Measurements from ENCODE around the gene RNF208.
A peak's percentile ranks its signal among the peaks of the same experiment; 100 is the strongest.

The RNF208 gene

DNA sequence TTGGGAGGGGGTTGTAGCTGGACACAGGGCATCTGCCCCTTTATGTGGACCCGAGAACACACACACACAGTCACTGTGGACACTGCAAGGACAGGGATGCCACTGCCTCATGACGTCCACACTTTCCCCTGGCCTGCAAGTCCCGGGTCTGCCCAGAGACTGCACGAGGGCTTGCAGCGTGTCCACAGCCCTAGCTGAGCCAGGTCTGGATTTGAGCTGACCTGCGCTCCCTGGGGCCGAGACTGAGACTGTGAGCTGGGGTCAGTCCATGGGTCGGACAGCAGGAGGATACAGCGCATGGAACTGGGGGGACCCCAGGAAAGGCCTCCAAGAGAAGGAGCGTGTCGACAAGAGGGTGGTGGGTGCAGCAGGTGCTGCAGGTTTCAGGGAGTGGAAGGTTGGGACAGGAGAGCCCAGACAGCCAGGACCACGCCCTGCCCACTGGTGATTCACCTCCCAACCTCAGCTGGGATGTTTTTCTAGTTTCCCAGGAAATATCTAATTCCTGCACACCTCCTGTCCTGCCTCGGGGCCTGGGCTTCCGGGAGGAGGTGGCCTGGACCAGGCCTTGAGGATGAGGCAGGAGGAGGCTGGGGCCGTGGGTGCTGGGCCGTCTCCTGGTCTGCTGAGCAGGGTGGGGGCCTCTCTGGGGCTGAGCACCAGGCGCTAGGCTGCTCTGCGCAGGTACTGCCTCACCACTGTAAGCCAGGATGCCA is 4.5 kb upstream of the RNF208 start:
- DNase-seq: no peak

DNA sequence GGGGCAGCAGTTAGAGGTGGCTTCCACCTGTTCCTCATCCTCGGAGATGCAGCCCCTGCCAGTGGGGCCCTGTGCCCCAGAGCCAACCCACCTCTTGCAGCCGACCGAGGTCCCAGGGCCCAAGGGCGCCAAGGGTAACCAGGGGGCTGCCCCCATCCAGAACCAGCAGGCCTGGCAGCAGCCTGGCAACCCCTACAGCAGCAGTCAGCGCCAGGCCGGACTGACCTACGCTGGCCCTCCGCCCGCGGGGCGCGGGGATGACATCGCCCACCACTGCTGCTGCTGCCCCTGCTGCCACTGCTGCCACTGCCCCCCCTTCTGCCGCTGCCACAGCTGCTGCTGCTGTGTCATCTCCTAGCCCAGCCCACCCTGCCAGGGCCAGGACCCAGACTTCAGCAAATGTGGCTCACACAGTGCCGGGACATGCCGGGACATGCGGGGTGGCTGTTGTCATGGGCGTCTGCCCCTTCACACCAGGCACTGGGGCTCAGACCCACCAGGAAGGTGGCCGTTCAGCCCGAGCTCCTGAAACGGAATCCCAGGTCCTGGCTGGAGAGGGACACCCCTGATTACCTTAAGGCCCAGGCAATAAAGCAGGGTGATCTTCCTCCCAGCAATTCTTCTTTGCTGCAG is 3.8 kb upstream of the RNF208 start:
- DNase-seq: no peak

DNA sequence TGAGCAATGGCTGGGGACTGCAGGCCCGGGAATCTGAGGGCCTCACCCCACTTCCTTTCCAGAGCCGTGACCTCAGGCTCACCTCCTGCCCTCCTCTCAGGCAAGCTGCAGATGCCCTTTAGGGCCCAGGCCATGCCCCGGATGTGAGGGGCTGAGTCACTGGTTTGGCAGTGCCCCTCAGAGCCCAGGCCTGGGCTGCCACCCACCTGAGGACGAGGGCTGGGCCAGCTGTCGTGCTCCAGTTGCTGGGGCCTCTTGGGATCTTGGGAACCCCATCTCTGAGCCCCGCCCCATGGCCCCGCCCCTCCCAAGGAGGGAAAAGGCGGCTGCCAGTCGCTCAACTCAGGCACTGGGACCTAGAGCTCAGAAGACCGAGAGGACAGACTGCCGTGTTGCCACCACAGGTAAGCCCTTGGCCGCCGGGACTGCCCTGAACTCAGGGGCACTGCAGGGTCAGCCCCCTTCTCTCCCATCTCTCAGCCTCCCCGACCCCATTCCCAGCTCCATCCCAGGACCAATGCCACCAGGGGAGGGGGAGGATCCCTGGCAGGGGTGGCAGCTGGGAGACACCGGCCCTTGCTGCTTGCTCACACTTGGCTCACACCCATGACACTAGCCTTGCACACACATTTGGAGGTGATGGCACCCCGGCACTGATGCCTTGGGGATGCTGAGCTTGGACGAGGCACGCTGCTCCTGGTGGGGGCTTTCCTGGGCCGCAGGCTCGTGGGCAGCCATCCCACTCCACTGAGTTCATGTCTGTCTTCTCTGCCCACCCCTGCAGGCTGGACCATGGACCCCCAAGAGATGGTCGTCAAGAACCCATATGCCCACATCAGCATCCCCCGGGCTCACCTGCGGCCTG is 3.0 kb upstream of the RNF208 start, which contains the start of gene CYSRT1:
Gene CYSRT1 (plus strand): TSS at position 345 of the 865 bp plus-strand sequence. CDS start 448 bp downstream, at position 793.
- DNase-seq: no peak

DNA sequence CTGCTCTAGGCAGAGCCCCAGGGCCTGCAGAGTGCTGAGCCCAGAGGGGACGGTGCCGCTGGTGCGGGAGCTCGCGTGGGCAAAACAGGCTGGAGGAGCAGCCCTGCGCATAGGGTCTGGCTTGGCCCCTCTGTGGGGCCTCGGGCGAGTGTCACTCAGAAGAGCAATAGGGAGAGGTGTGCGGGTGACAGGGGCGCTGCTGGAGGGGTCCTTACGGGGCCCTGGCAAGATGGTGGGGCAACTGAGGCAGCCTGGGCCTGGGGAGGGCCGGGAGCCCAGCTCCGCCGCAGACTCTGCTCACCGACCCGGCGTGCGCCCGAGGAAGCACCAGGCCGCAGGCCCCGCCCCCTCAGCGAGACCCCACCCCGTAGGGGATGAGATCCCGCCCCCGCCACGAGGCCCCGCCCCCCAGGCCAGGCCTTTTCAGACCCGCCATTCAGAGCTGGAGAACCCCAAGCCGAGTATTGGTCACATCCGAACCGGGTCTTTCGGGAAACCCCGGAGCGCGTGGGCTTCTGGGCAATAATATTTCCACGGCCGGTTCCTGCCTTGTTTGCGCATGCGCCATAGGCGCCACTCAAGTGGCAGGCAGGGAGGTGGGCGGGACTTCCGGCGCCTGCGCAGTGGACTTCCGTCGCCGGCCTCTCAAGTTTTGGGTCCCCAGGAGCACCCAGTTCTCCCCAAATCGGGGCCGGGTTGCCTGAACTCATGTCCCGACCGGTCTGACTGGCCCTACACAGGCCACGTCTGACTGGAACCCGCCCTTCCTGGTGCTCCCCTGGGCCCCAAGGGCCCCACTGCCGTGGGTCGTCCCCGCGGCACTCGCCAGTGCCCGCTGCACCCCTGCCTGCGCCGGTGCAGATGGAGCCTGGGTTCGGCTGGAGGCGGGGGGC is 1.3 kb upstream of the RNF208 start:
- DNase-seq: peak; percentile 93 to 96

DNA sequence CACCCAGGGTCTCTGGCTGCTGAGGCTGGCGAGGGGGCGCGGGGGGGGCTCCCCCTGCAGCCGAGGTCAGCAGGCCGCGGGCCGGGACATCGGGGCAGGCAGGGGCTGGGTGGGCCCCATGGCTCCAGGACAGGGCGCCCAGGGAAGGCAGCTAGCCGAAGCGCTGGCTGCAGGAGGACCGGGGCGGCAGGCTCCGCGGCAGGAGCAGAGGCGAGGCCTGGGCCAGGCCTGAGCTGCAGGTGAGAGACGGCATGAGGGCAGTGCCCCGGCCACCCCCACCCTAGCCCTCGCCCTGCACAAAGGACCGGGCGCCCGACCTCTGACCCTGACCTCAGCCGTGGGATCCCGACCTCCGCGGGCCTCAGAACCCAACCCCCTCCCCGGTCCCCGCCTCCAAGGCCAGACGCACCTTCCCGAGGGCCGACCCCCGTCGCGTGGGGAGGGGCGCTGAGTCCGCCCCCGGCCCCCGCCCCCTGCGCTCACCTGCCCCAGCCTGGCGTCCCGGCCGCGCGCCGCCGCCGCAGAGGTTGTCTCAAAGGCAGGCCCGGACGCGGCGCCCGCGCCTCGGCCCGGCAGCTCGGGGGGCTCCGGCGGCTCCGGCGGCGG is 431 bp downstream of the RNF208 start:
- DNase-seq: no peak

DNA sequence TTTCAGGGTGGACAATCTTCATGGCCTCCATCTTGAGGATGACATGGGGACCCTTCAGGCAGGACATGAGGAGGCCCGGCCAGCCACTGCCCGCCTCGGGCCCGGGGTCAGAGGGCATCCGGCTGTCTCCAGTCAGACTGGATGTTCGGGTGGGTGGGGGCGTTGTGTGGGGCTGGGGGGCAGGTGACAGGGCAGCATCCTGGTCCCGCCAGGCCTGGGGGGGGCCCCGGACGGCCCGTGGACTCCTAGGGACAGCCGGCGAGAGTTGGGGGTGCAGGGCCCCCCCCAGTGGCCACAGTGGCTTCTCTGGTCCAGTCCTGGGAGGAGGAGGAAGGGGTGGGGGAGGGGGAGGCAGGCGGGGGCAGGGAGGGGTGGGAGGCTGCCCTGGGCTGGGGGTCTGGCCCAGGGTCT is 940 bp downstream of the RNF208 start:
- DNase-seq: no peak

DNA sequence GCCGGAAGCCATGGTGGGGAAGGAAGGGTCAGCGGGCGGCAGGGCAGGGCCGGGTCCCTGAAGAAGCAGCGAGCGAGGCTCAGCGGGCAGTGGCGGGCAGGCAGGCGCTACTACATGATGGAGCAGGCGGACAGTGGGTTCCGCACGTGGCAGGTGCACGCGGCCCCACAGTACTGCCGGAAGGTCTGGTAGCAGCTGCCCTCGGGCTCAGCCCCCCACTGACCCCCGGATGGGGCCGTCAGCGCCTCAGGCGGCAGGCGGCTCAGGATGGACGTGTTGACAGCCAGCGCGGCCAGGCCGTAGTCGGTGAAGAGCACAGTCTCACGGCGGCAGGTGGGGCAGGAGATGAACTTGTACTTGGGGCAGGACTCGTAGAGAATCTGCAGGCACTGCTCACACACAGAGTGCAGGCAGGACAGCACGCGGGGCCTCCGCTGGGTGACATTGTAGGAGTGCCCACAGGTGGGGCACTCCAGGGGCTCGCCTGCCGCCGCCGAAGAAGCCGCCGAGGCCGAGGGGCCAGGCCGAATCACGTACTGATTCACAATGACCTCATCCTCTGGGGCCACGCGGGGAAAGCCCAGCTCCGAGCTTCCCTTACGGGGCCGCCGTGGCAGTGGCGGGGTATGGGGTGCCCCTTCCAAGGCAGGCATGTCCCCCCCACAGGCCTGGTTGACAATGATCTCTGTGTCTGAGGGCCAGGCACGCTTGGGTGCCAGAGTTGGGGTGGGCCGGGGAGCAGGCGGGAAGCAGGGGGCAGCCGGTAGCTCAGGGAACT is 1.5 kb downstream of the RNF208 start:
- DNase-seq: no peak

DNA sequence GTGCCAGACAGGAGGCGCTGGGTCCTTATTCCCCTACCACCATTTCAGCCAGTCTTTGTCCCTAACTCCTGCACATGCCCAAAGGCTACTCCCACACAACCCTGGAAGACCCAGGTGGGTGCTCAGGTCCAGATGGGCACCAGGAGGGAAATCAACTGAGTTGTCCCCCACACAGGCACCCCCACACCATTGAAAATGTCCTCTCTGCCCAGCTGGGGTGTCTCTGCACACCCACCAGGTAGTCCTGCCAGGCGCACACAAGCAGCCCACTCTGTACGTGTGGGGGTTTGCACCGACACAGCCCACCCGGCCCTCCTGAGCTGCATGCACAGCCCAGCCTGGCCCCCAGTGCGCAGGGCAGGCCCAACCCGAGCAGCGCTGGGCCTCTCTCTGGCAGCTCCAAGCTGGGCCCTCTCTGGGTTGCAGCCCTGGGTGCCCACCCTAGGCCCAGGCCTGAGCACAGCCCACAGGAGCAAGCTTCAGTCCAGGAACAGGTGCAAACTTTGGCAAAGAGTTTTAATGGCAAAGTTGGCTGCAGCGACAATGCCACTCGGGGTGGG is 2.2 kb downstream of the RNF208 start:
- no peak for DNase-seq

DNA sequence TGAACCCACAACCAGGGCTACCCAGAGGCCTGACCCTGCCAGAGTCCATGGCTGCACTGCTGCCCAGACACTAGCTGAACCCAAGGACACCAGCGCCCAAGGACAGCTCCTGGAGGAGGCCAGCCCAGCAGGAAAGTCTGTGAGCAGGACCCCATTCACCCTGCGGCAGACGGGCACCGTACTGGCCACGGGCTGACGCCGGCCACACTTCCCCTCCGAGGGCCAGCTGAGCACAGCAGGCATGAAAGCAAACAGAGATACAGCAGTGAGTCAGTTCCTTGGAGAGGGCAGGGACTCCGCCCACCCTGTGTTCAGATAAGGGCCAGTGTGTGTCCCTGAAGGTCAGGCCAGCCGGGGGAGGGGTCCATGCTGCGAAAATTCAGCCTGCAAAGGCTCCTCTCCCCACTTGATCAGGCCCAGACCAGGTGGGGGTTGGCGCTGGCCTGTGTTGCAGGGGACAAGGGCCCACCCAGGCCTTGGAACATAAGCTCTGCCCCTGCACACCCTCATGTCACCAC is 3.2 kb downstream of the RNF208 start:
- no peak for DNase-seq

DNA sequence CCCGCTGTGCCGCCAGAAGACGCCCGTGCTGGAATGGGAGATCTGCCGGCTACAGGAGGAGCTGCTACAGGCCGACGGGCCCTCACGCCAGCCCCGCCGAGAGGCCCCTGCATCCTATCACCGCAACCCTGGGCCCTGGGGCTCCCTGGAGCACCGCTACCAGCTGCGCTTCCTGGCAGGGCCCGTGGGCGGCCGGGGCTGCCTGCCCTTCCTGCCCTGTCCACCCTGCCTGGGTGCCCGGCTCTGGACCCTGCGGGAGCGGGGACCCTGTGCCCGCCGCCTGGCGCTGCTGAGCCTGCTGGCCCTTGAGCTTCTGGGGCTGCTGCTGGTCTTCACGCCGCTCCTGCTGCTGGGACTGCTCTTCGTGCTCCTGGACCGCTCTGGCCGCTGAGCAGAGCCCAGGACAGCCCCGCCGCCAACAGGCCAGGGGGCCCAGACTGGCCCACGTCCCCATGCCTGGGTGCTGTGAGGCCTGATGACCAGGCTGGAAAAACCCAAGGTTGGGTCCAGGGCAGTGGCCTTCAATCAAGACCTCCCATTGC is 3.8 kb downstream of the RNF208 start:
- no peak for DNase-seq

DNA sequence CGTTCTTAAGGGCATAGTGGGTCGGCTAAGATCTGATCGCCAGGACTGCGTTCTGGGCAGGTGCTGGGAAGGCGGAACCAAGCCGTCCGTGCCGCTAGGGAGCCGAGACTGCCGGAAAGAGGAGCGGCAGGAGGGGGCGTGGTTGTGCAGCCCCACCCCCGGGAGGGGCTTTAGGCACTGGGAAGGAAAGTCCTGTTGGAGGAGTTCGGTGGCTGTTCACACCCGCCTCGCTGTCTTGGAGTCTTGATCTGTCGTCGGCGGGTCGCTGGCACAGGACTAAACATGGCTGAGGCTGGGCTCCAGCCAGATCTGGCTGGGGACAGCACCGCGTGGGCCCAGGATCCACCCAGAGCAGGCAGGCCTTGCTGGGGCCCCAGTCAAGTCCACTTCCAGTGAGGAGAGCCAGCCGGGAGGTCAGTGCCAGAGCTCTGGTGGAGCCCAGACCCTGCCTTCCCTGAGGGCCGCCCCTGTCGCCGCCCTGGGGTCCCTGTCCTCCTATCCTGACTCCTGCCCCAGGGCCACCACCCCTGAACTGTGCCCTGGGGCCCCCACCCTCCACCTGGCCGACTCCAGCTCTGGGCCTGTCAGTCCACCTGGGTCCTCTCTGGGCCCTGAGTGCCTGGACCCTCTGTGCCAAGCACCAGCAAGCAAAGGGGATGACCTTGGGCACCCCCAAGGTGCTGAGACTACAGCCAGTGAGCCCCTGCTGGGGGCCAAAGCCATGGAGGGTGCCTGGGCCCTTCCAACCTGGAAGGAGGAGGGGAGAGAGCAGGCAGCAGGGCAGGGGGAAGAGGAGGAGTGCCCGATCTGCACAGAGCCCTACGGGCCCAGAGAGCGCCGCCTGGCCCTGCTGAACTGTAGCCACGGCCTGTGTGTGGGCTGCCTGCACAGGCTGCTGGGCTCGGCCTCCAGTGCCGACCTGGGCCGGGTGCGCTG is 4.5 kb downstream of the RNF208 start:
- DNase-seq: no peak

DNA sequence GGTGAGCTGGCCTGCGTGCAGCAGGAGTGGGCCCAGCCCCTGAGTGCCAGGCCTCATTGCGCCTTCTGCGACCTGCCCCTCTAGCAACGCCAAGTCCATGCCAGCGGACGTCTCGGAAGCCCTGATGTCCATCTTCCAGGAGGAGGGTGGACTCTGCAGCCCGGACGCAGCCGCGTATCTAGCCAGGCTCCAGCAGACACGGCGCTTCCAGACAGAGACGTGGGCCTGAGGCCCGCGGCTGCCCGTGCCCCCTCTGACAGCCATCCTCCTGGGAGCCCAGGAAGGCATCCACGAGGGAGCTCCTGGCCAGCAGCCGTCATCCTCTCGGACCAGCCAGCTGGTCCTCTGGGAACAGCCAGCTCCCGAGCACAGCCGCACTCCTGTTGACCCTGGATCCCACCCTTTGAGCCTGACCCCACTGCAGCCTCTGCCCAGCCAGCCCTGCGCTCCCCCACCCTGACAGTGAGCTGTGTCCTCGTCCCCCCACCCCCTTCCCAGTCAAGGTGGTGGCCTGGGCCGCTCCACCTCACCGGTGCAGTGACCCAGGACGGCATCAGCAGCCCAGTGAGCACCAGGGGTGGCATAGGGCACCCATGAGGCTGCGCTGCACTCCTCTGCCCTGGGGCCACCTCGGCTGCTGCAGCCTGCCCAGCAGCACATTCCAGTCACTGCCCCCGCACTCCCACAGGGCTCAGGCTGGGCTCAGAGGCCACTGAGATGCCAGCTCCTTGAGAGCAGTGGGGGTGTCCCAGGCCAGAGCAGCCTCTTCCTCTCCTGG is 5.7 kb downstream of the RNF208 start:
- no peak for DNase-seq

DNA sequence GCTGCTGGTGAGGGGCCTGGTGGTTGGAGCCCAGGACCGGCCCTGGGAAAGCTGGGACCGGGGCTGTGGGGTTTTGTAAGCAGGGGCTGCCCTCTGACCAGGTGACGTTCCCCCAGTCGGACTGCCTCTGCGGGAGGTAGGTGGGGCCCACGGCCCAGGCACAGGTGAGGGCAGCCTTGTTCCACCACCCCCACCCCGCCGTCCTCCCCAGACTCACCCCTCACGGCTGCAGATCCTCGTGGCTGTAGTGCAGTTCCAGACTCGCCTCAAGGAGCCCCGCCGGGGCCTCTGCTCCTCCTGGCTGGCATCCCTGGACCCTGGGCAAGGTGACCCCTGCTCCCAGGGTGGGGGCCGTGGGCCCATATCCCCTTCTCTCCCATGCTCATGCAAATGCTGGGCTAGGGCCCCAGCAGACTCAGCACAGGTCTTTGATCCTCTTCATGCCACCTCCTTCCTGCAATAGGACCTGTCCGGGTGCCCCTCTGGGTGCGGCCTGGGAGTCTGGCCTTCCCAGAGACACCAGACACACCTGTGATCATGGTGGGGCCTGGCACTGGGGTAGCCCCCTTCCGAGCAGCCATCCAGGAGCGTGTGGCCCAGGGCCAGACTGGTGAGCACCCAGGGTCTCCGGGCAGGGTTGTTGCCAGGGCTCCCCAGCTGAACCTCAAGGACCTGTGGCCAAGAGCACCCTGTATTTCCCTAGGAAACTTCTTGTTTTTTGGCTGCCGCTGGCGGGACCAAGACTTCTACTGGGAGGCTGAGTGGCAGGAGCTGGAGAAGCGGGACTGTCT is 6.6 kb downstream of the RNF208 start:
- DNase-seq: no peak

DNA sequence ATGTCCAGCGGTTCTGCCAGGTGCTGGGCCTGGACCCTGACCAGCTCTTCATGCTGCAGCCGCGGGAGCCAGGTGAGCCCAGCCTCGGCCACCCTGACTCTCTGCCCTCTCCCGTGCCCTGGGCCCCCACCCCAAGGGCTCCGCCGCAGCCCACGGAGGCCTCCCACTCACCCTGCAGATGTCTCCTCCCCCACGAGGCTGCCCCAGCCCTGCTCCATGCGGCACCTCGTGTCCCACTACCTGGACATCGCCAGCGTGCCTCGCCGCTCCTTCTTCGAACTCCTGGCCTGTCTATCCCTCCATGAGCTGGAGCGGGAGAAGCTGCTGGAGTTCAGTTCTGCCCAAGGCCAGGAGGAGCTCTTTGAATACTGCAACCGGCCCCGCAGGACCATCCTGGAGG is 7.4 kb downstream of the RNF208 start:
- DNase-seq: no peak

DNA sequence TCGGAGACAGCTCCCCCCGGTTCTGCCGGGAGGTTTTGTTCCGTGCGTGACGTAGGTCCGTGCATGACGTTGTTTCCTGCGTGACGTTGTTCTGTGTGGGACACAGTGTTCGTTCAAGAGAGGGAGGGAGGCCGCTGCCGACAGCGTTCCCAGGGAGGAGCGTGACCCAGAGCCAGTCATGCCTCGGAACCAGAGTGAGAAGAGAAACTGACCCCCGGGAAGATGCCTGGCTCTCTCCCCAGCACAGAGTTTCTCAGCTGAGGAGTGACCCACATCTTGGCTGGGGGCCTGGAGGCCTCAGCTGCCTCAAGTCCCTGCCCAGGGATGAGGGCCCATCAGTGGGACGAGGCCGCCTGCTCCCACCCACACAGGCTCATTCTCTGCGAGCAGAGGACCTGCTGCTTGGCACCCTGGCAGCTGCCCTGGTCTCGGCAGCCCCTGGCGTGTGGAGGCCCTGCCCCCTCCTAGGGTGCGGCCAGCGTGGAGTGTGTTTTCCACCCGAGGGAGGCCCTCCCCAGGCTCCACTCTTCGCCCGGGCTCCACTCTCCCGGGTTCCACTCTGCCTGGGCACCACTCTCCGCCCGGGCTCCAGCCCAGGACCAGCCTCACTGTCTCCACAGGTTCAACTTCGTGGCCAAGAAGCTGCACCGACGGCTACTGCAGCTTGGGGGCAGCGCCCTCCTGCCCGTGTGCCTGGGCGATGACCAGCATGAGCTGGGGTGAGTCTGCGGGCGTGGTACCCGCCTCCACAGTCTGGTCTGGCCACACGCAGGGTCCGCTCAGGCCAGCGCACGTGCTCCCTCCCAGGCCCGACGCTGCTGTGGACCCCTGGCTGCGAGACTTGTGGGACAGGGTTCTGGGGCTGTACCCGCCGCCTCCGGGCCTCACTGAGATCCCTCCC is 8.6 kb downstream of the RNF208 start:
- DNase-seq: no peak

DNA sequence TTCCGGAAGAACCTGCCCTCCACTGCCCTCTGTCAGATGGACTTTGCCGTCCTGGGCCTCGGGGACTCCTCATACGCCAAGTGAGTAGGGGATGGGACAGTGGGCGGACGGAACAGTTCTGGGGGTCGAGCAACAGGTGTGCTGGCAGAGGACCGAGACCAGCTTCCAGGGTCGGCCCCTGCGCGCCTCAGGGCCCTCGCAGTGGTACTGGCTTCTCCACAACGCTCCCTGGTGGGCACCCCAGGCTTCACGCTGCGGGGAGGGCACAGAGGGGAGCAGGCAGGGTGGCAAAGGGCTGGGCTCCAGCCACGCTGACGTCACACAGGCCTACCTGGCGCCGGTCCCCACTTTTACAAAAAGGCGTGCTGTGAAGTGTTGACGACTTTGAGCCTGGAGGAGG is 9.5 kb downstream of the RNF208 start:
- DNase-seq: no peak

DNA sequence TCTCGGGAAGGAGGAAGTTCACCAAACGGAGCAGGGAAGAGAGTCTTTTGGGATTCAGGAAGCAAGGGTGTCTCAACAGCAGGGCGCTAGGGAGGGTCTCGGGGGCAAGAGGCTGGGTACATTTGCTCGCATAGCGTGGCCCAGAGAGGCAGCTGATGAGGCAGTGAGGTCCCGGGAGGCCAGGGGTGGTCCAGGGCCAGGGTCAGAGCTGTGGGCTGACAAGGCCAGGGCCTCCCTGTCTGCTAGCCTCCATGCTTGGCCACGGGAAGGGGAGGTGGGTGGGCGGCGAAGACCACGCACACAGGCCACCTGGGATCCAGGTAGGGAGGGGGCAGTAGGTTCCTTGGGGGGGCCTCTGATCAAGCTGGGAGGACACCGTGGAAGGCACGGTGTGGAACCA is 10.5 kb downstream of the RNF208 start:
- DNase-seq: no peak
